IPS-18c (cell line): ENCODE measurements around the gene ZBTB43.

ENCODE experiments used
- H3K4me3 ChIP-seq: 2 replicates; pipeline ENCODE4 v1.7.0; 2013; ENCODE audit warnings: low read depth, mild to moderate bottlenecking, low read length, moderate library complexity; ENCODE audit not compliant: insufficient read depth
- H3K9me3 ChIP-seq: one replicate; pipeline ENCODE4 v1.6.1; 2013; ENCODE audit warnings: mild to moderate bottlenecking, low read length, moderate library complexity; ENCODE audit not compliant: control insufficient read depth, insufficient read depth

Gene ZBTB43

DNA sequence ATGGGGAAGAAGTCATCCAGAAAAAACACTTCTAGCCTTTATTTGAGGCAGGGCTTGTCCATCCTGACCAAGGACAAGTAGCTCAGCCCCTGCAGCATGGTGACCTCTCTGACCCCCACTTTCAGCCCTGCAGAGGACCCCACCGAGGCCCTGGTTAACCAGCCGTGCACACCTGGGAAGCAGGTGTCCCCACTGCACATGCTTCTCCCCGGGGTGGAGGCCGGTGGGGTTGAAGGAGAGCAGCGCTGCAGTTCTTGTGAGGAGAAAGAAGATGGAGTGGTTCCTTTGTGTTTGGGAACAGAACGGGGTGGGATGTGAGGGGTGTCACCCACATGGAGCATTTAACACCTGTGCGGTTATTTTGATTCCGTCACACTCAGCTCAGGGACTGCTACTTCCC is 34.5 kb downstream of the ZBTB43 start:
- Histone ChIP-seq H3K4me3 (no peak overlapping the region), H3K9me3 (no peaks in the 10 kb centered on the region)

DNA sequence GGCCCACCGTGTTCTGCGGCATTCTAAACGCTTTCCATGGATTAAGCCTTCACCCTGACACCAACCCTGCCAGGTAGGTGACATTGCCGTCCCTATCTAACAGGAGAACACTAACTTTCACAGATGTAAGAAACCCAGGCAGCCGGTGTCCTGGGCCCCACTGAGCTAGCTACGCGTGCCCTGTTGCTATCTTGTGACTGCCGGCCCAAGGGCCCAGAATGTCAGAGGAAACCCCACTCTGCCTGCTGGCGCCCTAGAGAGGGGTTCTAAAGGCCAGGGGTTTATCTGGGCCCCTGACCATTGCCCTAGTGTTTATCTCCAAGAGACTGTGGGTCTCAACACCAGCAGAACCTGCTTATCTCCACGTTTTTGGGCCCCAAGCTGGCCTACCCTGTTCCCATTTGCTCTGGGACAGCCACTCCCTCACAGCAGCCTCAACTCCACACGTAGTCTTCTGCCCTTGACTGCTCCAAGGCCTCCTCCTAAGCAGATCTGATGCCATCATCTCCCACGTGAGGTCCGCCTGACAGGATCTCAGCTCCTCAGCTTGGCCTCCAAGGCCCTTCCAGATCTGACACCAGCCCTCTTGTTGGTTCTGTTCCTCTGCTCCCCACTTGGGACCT is 37.5 kb downstream of the ZBTB43 start:
- no peak overlapping the region for H3K4me3 ChIP-seq
- no peaks in the 10 kb centered on the region for H3K9me3 ChIP-seq

DNA sequence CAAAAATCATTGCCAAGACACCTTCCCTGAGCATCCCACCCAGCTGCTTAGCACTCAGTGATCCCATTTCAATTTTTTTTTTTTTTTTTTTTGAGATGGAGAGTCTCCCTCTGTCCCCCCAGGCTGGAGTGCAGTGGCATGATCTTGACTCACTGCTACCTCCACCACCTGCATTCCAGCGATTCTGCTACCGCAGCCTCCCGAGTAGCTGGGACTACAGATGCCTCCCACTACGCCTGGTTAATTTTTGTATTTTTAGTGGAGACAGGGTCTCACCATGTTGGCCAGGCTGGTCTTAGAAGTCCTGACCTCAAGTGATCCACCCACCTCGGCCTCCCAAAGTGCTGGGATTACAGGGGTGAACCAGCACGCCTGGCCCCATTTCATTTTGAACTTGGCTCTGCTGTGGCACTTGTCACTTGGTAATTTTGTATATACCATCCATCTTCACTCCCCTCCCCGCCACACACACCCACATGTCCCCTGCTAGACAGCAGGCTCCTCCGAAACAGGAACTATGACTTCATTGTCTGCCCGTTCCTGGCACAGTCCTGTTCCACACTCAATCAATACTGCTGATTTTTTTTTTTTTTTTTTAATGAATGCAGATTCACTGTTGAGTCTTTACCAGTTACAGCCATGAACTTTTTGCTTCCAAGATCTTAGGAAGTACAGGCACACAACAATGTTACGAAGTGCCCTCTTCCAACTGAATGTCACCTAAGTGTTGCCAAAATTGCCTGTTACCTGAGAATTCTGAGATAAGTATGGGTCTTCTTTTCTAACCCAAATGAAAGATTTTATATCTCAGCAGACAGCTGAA is 38.3 kb downstream of the ZBTB43 start:
- no peak overlapping the region for H3K4me3 ChIP-seq
- H3K9me3 ChIP-seq: no peaks in the 10 kb centered on the region

- Histone ChIP-seq H3K4me3 (no peak overlapping the region), H3K9me3 (no peaks in the 10 kb centered on the region)
Measured at GRCh38 chr9:126844085-126844484, 39.2 kb downstream of the ZBTB43 start.

DNA sequence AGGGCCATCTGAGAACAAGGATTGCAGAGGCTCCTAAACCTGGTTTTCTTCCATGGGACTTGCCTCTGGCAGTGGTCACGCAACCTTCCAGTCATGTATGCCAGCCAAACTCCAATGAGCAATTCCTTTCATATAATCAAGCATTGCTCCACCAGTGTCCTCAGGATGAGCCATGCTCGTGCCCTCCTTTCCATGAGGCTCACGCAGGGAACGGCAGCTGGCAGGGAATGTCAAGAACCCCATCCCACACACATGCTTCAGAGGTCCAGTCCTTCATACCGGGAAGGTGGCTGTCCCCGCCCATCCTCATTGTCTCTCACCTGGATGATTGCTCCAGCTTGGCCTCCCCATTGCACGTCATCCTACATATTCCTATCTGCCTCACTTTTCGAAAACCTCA is 42.2 kb downstream of the ZBTB43 start:
- Histone ChIP-seq H3K9me3 (no peaks in the 10 kb centered on the region), H3K4me3 (no peak overlapping the region)

DNA sequence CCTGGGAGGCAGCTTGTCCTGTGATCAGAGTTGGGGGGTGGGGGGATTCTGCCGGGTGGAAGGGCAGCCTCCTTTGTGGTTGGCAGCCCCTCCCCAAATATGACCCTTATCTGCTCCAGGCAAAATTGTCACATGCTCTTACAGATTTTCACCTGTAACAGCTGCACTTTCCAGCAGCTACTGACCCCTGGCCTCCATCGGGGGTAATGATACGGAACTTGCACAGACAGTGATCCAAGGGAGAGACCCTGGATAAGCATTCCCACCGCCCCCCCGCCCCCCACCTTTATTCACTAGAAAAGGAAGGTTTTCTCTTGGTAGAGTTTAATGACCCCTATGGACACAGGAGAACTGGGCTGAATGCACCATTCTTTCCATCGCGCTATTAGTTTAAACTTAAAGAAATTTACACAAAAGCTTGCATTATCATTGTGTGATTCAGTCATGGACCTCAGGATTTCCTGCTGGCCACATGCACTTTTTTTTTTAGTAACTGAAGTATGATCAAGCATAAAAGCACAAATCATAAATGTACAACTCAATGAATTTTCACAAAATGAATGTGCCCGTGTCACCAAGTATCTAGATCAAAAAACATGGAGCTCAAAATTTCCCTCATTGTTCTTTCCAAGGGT is 44.9 kb downstream of the ZBTB43 start:
- Histone ChIP-seq H3K4me3 (no peak overlapping the region), H3K9me3 (no peaks in the 10 kb centered on the region)

DNA sequence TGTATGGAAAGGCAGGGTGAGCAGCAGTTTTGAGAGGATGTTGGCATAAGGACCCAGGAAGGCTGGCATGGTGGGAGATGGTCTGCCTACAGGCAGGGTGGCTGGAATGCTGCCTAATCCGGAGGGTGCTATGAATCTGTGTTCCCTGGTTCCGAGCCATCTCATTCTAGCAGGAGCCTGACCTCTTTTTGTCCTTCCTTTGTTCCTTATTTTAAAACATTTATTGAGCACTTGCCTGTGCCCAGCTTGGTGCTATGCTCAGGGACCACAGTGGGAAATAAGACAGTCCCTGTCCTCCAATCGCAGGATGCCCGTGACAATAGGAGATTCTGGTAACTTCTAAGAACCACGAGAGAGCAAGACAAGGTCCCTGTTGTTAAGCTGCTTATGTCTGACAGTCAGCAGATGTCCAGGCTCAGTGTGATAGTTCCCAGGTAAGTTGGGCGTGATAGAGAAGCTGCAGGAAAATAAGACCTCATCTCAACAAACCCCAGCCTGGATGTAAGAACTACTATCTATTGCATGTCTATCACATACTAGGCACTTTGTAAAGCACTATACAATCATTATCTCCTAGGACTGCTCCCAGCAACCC is 46.5 kb downstream of the ZBTB43 start:
- Histone ChIP-seq H3K9me3 (no peaks in the 10 kb centered on the region), H3K4me3 (no peak overlapping the region)

- Histone ChIP-seq H3K4me3 (no peak overlapping the region), H3K9me3 (no peaks in the 10 kb centered on the region)
Measured at GRCh38 chr9:126852086-126852688, 47.3 kb downstream of the ZBTB43 start.

DNA sequence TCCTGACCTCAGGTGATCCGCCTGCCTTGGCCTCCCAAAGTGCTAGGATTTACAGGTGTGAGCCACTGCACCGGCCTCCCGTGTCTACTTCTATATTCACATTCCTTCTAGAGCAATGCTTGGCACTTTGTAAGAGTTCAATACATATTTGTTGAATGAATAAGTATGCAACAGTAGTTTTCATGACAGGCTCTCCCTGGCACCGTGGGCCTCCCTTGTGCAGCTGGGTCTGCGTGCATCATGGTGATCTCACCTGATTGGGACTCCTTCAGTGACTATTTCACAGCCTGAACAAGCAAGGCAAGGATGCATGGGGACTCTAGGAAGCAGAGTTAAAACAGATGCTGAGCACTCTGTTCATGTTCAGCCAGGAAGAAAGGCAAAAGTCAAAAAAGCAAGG is 48.8 kb downstream of the ZBTB43 start:
- H3K4me3 ChIP-seq: no peak overlapping the region
- no peaks in the 10 kb centered on the region for H3K9me3 ChIP-seq

GRCh38 chr9:126854734-126855133 is 49.9 kb downstream of the ZBTB43 start:
- Histone ChIP-seq H3K9me3 (no peaks in the 10 kb centered on the region), H3K4me3 (no peak overlapping the region)

- Histone ChIP-seq H3K9me3 (no peaks in the 10 kb centered on the region), H3K4me3 (no peak overlapping the region)
Measured at GRCh38 chr9:126856326-126856877, 51.6 kb downstream of the ZBTB43 start.

GRCh38 chr9:126857261-126857960 is 52.6 kb downstream of the ZBTB43 start:
- Histone ChIP-seq H3K9me3 (no peaks in the 10 kb centered on the region), H3K4me3 (no peak overlapping the region)

GRCh38 chr9:126859111-126859510 is 54.3 kb downstream of the ZBTB43 start:
- Histone ChIP-seq H3K9me3 (no peaks in the 10 kb centered on the region), H3K4me3 (no peak overlapping the region)

DNA sequence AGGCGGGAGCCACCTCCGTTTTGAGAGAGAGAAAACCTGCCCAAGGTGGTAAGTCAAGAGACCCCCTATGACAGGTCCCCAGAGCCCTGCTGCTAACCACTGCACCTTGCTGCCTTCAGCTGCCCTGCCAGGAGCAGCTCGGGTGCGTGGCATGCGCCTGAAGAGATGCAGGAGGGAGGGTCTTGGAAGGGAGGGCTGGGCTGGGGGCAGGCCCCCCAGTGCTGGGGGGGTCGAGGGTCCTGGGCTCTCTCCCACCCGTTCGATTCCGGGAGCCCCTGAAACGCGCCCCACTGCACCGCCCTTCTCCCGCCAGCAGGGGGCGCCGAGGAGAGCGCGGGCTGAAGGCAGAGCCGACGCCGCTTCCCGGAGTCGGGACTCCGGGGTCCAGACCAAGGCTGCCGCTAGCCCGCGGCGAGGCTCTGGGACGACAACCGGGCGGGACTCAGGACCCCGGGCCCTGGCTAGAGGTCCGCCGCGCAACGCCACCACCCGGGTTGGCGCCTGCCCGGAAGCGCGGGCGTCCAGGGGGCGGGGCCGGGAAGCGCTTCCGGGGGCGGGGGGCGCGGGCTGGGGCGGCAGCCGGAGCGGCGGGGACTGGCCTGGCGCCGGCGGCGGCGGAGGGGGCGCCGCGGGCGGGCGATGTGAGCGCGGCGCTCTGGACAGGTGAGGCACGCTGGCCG is 55.4 kb downstream of the ZBTB43 start, which contains the start of gene ZBTB34:
Gene ZBTB34, plus strand, starts transcription at position 563 of the 680 bp plus-strand sequence. CDS start 18,761 bp downstream, outside the sequence.
- H3K4me3 ChIP-seq: peak within 1 kb of the TSS; percentile 75
- no peaks in the 10 kb centered on the region for H3K9me3 ChIP-seq

DNA sequence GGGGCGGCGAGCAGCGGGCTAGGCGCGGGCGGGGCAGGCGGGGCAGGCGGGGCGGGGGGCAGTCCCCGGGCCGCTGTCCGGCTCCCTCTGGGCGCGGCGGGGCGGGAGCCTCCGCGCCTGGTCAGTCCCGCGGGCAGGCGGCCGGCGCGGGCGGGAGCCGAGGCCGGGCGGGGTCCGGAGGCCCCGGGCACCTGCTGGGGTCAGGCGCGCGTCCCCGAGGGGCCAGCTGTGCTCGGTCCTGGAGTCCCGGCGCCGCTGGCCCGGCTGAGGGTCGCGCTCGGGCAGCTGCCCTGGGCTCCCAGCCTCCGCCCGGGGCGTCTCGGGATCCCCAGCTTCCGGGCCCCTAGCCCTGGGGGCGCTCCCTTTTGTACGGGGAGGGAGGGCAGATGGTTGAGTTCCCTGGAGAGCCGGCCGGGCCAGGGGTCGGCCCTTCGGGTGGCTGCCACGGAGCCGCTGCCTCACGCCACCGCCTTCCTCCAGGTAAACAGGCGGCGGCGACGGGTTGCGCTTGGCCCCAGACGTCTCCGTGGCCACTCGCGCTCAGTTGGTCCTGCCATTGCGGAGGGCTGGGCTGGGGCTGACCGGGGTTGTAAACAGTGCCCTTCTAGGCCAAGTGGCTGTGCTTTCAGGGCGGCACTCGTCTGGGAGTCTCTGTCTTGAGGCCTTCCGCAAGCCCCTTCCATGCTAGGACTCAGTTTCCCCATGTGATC is 56.1 kb downstream of the ZBTB43 start:
- no peaks in the 10 kb centered on the region for H3K9me3 ChIP-seq
- H3K4me3 ChIP-seq: peak overlapping the region; percentile 75

DNA sequence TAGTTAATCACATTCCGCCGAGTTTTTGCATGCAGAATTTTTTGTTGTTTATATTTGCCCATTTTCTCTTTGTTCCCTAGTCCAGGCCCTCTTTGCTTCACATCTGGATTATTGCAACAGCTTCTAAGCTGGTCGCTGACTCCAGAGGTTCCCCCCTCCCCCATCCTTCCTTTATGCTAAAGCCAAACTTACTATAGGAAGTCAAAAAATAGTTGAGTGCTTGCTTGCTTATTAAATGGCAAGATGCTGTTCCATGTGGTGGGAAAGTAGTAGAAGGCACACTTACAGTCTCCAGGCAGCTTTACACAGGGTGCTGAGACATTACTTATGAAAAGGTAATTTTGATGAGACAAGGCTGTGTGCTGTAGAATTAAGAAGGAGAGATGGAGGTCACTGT is 56.9 kb downstream of the ZBTB43 start:
- Histone ChIP-seq H3K9me3 (no peaks in the 10 kb centered on the region), H3K4me3 (peak overlapping the region; percentile 75)
